Measurements from ENCODE around the gene CAMSAP2. TPM values are rescaled to one million over a fixed set of nuclear protein-coding genes. Genes with fewer than 3 reads are reported as not detected.

Gene CAMSAP2
- total and polyA plus RNA-seq, 10 of the 15 experiments (the other 5 are each of a cell fraction or from before 2014, with no cell fraction given) = 3.9 to 19.8 (median 8.0) TPM

- Histone ChIP-seq H2AFZ (ENCODE audit: control insufficient read depth, low read depth, low read length) (peak within 1 kb of the TSS; percentile 23; the same call in 1 of the 2 replicates), H3K4me3 (no peak within 1 kb of the TSS), H3K4me1 (ENCODE audit: control insufficient read depth, insufficient read depth, low read length) (peaks cover 31% of the 10 kb centered on the region), H3K79me2 (ENCODE audit: control insufficient read depth, insufficient read depth, low read length) (no peaks in the 10 kb centered on the region), H3K9ac (ENCODE audit: control insufficient read depth, insufficient read depth, low read length) (no peak within 1 kb of the TSS), H3K36me3 (ENCODE audit: control insufficient read depth in 2 of 2, insufficient read depth in 2 of 2, low read length in 1 of 2) (no peaks in the 10 kb centered on the region), H3K27ac (ENCODE audit: control insufficient read depth, insufficient read depth) (no peak within 1 kb of the TSS), H3K9me3 (replicated peaks; ENCODE audit: control insufficient read depth, insufficient read depth, low read length) (no peaks in the 10 kb centered on the region), H3K27me3 (replicated peaks in 1 of 2; ENCODE audit: control insufficient read depth in 2 of 2, insufficient read depth in 2 of 2, low read length in 1 of 2) (no peaks in the 10 kb centered on the region), H4K20me1 (ENCODE audit: control insufficient read depth, insufficient read depth) (no peaks in the 10 kb centered on the region), H3K4me2 (ENCODE audit: control insufficient read depth, insufficient read depth) (peak within 1 kb of the TSS; percentile 27)
- no peak for TF ChIP-seq POLR2AphosphoS2 (IDR thresholded peaks at IDR 0.05; ENCODE audit: low read depth, low read length)
- TF ChIP-seq LARP7 (IDR thresholded peaks at IDR 0.05) = no peak
- TF ChIP-seq TCF7 (IDR thresholded peaks at IDR 0.05; ENCODE audit: borderline replicate concordance) = no peak
- TF ChIP-seq, protein P1, sequence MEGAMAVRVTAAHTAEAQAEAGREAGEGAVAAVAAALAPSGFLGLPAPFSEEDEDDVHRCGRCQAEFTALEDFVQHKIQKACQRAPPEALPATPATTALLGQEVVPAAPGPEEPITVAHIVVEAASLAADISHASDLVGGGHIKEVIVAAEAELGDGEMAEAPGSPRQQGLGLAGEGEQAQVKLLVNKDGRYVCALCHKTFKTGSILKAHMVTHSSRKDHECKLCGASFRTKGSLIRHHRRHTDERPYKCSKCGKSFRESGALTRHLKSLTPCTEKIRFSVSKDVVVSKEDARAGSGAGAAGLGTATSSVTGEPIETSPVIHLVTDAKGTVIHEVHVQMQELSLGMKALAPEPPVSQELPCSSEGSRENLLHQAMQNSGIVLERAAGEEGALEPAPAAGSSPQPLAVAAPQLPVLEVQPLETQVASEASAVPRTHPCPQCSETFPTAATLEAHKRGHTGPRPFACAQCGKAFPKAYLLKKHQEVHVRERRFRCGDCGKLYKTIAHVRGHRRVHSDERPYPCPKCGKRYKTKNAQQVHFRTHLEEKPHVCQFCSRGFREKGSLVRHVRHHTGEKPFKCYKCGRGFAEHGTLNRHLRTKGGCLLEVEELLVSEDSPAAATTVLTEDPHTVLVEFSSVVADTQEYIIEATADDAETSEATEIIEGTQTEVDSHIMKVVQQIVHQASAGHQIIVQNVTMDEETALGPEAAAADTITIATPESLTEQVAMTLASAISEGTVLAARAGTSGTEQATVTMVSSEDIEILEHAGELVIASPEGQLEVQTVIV (IDR thresholded peaks at IDR 0.05; ENCODE audit: borderline replicate concordance, partially characterized antibody) = no peak
- no peak for TF ChIP-seq SREBF1 (IDR thresholded peaks at IDR 0.05; ENCODE audit: low read length)
- TF ChIP-seq SUPT20H (IDR thresholded peaks at IDR 0.05; ENCODE audit: borderline replicate concordance, control insufficient read depth, low read depth, low read length) = no peak
- TF ChIP-seq, protein P2, sequence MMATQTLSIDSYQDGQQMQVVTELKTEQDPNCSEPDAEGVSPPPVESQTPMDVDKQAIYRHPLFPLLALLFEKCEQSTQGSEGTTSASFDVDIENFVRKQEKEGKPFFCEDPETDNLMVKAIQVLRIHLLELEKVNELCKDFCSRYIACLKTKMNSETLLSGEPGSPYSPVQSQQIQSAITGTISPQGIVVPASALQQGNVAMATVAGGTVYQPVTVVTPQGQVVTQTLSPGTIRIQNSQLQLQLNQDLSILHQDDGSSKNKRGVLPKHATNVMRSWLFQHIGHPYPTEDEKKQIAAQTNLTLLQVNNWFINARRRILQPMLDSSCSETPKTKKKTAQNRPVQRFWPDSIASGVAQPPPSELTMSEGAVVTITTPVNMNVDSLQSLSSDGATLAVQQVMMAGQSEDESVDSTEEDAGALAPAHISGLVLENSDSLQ (IDR thresholded peaks at IDR 0.05) = no peak
- TF ChIP-seq, protein P3, sequence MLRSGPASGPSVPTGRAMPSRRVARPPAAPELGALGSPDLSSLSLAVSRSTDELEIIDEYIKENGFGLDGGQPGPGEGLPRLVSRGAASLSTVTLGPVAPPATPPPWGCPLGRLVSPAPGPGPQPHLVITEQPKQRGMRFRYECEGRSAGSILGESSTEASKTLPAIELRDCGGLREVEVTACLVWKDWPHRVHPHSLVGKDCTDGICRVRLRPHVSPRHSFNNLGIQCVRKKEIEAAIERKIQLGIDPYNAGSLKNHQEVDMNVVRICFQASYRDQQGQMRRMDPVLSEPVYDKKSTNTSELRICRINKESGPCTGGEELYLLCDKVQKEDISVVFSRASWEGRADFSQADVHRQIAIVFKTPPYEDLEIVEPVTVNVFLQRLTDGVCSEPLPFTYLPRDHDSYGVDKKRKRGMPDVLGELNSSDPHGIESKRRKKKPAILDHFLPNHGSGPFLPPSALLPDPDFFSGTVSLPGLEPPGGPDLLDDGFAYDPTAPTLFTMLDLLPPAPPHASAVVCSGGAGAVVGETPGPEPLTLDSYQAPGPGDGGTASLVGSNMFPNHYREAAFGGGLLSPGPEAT (IDR thresholded peaks at IDR 0.05; ENCODE audit: low read depth) = no peak
- no peak for TF ChIP-seq JUNB (IDR thresholded peaks at IDR 0.05)
- TF ChIP-seq CHD2 (IDR thresholded peaks at IDR 0.05; ENCODE audit: borderline replicate concordance, low read depth, low read length) = no peak
- no peak for TF ChIP-seq WRNIP1 (IDR thresholded peaks at IDR 0.05; ENCODE audit: borderline replicate concordance, low read depth, low read length)
- no peak for TF ChIP-seq STAT3 (IDR thresholded peaks at IDR 0.05; ENCODE audit: low read depth, low read length)
- no peak for TF ChIP-seq NFYA (IDR thresholded peaks at IDR 0.05; ENCODE audit: borderline replicate concordance, low read depth, low read length)
- TF ChIP-seq, protein P4, sequence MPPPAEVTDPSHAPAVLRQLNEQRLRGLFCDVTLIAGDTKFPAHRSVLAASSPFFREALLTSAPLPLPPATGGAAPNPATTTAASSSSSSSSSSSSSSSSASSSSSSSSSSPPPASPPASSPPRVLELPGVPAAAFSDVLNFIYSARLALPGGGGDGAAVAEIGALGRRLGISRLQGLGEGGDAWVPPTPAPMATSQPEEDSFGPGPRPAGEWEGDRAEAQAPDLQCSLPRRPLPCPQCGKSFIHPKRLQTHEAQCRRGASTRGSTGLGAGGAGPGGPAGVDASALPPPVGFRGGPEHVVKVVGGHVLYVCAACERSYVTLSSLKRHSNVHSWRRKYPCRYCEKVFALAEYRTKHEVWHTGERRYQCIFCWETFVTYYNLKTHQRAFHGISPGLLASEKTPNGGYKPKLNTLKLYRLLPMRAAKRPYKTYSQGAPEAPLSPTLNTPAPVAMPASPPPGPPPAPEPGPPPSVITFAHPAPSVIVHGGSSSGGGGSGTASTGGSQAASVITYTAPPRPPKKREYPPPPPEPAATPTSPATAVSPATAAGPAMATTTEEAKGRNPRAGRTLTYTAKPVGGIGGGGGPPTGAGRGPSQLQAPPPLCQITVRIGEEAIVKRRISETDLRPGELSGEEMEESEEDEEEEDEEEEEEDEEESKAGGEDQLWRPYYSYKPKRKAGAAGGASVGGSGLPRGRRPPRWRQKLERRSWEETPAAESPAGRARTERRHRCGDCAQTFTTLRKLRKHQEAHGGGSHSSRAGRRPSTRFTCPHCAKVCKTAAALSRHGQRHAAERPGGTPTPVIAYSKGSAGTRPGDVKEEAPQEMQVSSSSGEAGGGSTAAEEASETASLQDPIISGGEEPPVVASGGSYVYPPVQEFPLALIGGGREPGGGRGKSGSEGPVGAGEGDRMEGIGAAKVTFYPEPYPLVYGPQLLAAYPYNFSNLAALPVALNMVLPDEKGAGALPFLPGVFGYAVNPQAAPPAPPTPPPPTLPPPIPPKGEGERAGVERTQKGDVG (CRISPR knock-in tag; IDR thresholded peaks at IDR 0.05) = no peak
- TF ChIP-seq GABPA (IDR thresholded peaks at IDR 0.05; ENCODE audit: low read depth) = no peak
- no peak for TF ChIP-seq MTA3 (IDR thresholded peaks at IDR 0.05; ENCODE audit: borderline replicate concordance, low read length)
- 54% methylated on average over 22 of the region's 23 CpGs for WGBS (ENCODE audit: insufficient coverage, insufficient replicate concordance, low lambda C conversion rate, missing lambda C conversion rate)
- ChIA-PET CTCF (no interaction called here), POLR2A (interaction anchor here (1.0 kb wide), 1 partner anchor 9 kb away, joined by 3 read pairs; no protein-coding TSS in a partner anchor), SMC1A (ENCODE audit: uncharacterized antibody, unreplicated experiment) (interaction anchor here (1.1 to 16.6 kb wide), 2 partner anchors 6 to 99 kb away, joined by 4 to 208 read pairs; no protein-coding TSS in a partner anchor), RAD21 (ENCODE audit: unreplicated experiment) (interaction anchor here (1.3 to 3.5 kb wide), 2 partner anchors 12 to 16 kb away, joined by 4 to 40 read pairs; no protein-coding TSS in a partner anchor)
- ATAC-seq (no peak), DNase-seq (ENCODE audit: low read depth, low spot score) (no peak), FAIRE-seq (no peak)
- BruUV-seq (replicated peaks) = no TSS peak
- in situ Hi-C loops (cut with MboI) (no loop called here), intact Hi-C loops (cut with micrococcal nuclease; ENCODE audit: unreplicated experiment) (no loop called here)
These were observed 133.9 kb downstream of the CAMSAP2 start, which contains the start of gene GPR25 for GRCh38 chr1:200872446-200873115. Gene GPR25 (plus strand): TSS chr1:200872981. CDS start chr1:200873038, 57 bp downstream.

All from GM12878 (cell line).